Measurements from ENCODE around the gene UBE2G2. TPM values are rescaled to one million over a fixed set of nuclear protein-coding genes. Genes with fewer than 3 reads are reported as not detected.

The UBE2G2 gene
- total RNA-seq, 1 experiment from 2014 or later = 121 TPM

- Mint-ChIP-seq H3K4me1 (peaks cover 3 to 9% of the 10 kb centered on the region in 2 experiments; a peak in 2 of 4 replicates), H3K9me3 (no peaks in the 10 kb centered on the region), H3K4me3 (no peak overlapping the region), H3K27ac (no peak overlapping the region; a peak in 1 of 7 replicates), H3K27me3 (ENCODE audit: low read depth) (0 out of 2 replicates have a peak, but pooled peaks cover under 1% of the 10 kb centered on the region), H3K36me3 (ENCODE audit: insufficient read depth in 1 of 3, low read depth in 3 of 3) (no peaks in the 10 kb centered on the region)
- no peak overlapping the region for H4K91ac ChIP-seq (ENCODE audit: insufficient read length, low read depth, low read length)
- no peaks in the 10 kb centered on the region for H4K20me1 ChIP-seq (ENCODE audit: control insufficient read depth, insufficient read depth, insufficient read length)
- no peak overlapping the region for H4K8ac ChIP-seq (replicated peaks; ENCODE audit: insufficient read length, low read depth, low read length)
- H3T11ph ChIP-seq (ENCODE audit: low read length) = no peak overlapping the region
- H3K9me3 ChIP-seq (ENCODE audit: control insufficient read depth, low read depth, low read length) = no peaks in the 10 kb centered on the region
- no peak overlapping the region for H3K56ac ChIP-seq (ENCODE audit: insufficient read length, low read depth, low read length)
- no peaks in the 10 kb centered on the region for H3K4me1 ChIP-seq (ENCODE audit: insufficient read depth, low read length)
- H3K14ac ChIP-seq (ENCODE audit: insufficient read depth, low read length) = no peak overlapping the region; the same call in 1 of the 2 replicates
- H3K18ac ChIP-seq (ENCODE audit: insufficient read length, low read depth, low read length) = no peak overlapping the region
- H3K27me3 ChIP-seq (ENCODE audit: insufficient read depth, low read length) = no peaks in the 10 kb centered on the region
- no peaks in the 10 kb centered on the region for H3K23me2 ChIP-seq (ENCODE audit: insufficient read length, low read depth, low read length, poor library complexity, severe bottlenecking)
- H3K27ac ChIP-seq (ENCODE audit: insufficient read length, low read depth, low read length) = no peak overlapping the region
- H2BK120ac ChIP-seq (ENCODE audit: low read depth, low read length, poor library complexity, severe bottlenecking) = no peak overlapping the region
- no CpG with 5 or more reads among the region's 37 CpGs for WGBS (ENCODE audit: extremely low coverage, insufficient read length, low lambda C conversion rate)
- H2AFZ ChIP-seq (ENCODE audit: low read length) = no peak overlapping the region
- H3K9ac ChIP-seq (ENCODE audit: extremely low read depth, insufficient read length, low read length) = no peak overlapping the region
- H3K23ac ChIP-seq (ENCODE audit: insufficient read length, low read depth, low read length) = no peak overlapping the region
- no peak overlapping the region for H2BK20ac ChIP-seq (ENCODE audit: low read depth, low read length, poor library complexity, severe bottlenecking)
- H3K79me2 ChIP-seq (ENCODE audit: insufficient read depth, low read length) = no peaks in the 10 kb centered on the region
- H2BK12ac ChIP-seq (ENCODE audit: insufficient read length, low read depth, low read length) = no peak overlapping the region
- no peak overlapping the region for H2AK5ac ChIP-seq (ENCODE audit: insufficient read length, low read length)
- H3K4me2 ChIP-seq (ENCODE audit: insufficient read depth, insufficient read length, low read length) = no peak overlapping the region
- no peak overlapping the region for H4K5ac ChIP-seq (ENCODE audit: insufficient read length, low read depth, low read length)
- no peak overlapping the region for H2BK5ac ChIP-seq (ENCODE audit: insufficient read length, low read length)
- TF ChIP-seq, protein P1, sequence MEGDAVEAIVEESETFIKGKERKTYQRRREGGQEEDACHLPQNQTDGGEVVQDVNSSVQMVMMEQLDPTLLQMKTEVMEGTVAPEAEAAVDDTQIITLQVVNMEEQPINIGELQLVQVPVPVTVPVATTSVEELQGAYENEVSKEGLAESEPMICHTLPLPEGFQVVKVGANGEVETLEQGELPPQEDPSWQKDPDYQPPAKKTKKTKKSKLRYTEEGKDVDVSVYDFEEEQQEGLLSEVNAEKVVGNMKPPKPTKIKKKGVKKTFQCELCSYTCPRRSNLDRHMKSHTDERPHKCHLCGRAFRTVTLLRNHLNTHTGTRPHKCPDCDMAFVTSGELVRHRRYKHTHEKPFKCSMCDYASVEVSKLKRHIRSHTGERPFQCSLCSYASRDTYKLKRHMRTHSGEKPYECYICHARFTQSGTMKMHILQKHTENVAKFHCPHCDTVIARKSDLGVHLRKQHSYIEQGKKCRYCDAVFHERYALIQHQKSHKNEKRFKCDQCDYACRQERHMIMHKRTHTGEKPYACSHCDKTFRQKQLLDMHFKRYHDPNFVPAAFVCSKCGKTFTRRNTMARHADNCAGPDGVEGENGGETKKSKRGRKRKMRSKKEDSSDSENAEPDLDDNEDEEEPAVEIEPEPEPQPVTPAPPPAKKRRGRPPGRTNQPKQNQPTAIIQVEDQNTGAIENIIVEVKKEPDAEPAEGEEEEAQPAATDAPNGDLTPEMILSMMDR (conservative IDR thresholded peaks at IDR 0.05) = no peak
- H2BK15ac ChIP-seq (ENCODE audit: low read depth, low read length) = no peak overlapping the region
- no peak overlapping the region for H3K4ac ChIP-seq (ENCODE audit: low read depth, low read length)
- no peak for DNase-seq
- H3K79me1 ChIP-seq (ENCODE audit: insufficient read depth, low read depth, low read length, poor library complexity, severe bottlenecking) = no peaks in the 10 kb centered on the region
Measured at GRCh38 chr21:44836666-44837471, 35.2 kb upstream of the UBE2G2 start.

All from H9 (cell line).